NCI-H748 (cell line): ENCODE data around the gene TXNRD1.
"Not testable (repeated sequence)": the region's sequence is repeated elsewhere in the genome, so short reads cannot be mapped to it uniquely, and the experiment has no call there.

Experiments
- DNase-seq: peaks from one replicate; lab custom pipeline; 2025; ENCODE audit not compliant: unreplicated experiment; lab: John Stamatoyannopoulos, UW

TXNRD1 gene

DNA sequence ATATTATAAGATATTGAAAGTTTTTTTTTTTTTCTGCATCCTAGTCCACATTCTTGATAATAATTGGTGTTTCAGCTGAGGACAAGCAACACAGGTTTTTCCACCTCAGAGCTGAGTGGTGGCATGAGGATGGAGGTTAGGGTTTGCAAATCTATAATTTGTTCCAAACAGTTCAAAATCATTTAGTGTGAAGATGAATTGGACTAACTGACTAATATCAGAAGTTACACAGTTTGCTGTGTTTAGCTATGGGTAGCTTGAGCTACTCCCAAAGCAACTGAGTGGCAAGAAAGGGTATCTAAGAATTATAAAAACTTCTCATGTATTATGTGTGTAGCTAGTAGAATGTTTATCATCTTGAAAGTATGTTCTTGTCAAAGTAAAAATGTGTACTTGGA is 105.0 kb downstream of the TXNRD1 start:
- no peak for DNase-seq

DNA sequence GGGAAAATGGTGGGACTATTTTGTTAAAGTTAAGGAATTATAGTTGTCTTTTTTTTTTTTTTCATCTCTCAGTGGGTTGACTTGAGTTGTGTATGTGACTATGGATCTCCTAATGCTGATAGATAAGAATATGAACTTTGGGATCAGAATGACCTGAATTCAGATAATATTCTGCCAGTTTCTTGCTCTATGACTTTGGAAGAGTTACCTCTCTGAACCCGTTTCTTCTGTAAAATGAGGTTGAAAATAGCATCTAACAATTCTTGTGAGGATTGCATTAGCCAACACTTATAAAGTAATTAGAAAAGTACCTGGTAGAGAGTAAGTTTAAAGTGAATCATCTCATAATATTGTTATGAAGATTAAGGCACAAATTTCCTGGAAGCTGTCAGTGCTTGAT is 106.4 kb downstream of the TXNRD1 start:
- DNase-seq = no peak

DNA sequence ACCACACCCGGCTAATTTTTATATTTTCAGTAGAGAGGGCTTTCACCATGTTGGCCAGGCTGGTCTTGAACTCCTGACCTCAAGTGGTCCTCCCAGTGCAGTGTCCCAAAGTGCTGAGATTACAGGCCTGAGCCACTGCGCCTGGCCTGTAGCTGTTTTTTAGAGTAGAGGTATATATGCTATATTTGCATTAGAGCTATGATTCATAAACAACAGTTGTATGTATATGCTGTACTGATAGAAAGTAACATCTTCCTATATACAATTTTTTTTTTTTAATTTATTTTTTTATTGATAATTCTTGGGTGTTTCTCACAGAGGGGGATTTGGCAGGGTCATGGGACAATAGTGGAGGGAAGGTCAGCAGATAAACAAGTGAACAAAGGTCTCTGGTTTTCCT is 107.0 kb downstream of the TXNRD1 start:
- not testable (repeated sequence) for DNase-seq

DNA sequence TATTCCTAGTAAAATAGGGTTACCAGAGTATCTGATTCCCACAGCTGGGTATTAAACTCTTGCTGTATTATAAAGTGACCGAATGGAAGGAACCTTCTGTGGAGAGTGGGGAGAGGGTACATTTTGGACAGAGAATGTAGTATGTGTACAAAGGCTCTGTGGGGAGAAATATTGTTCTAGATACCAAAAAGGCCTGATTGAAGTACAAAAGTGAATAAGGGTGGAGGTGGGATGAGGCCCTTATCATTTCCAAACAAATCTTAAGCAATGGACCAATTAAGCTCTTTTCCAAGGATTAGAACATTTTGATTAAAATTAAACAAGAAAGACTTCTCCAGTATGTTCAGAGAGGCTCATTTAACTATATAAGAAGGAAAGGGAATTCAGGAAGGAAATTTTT is 108.3 kb downstream of the TXNRD1 start:
- DNase-seq = no peak

DNA sequence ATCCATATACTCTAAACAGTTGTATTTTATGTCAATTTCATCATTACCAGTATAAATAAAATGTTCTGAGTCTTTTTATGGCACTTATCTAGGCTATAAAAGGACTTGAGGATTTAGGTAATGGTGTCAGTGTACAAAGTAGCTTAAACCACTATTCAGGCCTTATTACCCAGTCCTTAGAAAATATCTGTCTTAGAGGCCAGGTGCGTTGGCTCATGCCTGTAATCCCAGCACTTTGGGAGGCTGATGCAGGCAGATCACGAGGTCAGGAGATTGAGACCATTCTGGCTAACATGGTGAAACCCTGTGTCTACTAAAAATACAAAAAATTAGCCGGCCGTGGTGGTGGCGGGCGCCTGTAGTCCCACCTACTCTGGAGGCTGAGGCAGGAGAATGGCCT is 112.7 kb downstream of the TXNRD1 start:
- DNase-seq = not testable (repeated sequence)

DNA sequence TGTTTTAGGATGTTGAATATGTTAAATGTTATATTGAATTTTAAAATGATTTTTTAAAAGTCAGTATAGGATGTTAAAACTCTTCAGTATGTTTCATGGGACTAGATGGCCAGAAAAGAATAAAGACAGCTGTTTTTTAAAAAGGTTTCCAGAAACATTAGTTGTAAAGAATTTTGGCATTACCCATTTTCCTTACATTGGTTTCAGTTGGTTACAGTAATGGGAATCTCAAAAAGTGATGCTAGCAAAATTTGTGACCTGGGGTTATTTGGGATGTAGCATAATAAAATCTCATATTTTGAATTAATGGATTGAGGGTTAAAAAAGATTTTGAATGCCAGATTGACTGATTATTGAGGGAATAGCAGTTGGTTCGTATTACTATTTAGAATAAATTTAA is 113.2 kb downstream of the TXNRD1 start:
- no peak for DNase-seq

DNA sequence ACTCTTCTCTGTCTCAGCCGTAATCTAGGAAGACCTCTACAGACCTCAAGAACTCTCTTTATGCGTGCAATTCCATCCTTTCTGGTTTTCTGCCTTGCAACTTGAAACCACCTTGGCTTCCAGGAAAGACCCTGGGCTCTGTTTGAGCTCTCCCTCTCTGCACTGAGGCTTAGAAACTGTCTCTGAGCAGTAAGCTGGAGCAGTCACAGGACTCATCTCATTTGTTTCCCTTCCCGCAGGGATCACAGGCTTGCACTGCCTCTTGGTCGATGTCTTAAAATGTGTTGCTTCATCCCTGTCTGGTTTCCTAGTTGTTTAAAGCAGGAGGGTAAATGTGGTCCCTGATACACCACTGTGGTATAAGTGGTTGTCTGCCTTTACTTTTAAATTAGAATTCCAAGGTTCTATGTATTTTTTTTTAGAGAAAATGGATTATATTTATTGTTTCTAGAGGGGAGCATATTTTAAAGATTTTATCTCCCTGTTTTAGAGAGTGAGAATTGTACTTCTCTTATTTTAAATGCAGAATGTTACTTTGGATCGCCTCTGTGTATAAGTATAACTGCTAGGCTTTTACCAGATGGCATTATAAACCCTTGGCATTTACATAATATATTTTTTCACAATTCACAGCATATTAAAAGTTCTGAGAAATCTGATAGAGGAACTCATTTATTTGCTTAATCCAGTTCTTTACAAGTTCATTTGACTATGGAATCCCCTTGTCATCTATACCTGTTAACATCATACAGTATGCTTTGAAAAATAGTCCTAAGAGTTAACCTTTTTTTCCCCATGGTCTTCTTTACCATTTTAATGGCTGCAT is 114.3 kb downstream of the TXNRD1 start:
- no peak for DNase-seq

DNA sequence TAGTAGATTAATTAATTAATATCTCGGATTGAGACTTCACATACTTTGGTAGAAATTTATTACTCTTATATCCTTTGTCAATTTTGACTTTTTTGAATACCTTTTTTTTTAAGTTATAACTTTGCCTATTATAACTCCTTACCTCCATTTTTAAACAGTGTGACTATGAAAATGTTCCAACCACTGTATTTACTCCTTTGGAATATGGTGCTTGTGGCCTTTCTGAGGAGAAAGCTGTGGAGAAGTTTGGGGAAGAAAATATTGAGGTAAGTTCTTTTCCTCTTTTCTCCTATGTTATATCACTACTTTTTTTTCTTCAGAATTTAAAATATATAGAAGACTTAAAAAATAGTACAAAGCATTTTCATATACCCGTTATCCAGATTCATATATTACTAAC is 115.8 kb downstream of the TXNRD1 start:
- DNase-seq = no peak

DNA sequence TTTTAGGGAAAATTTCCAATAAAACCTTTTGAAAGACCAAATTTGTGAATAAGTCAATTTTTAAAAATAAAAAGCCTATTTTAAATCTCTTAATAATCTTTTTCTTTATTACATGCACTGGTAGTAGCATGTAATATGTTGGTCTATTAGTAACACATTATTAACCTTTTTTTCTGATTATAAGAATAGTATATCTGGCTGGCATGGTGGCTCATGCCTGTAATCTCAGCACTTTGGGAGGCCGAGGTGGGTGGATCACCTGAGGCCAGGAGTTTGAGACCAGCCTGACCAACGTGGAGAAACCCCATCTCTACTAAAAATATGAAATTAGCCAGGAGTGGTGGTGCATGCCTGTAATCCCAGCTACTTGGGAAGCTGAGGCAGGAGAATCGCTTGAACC is 116.7 kb downstream of the TXNRD1 start:
- DNase-seq = not testable (repeated sequence)

DNA sequence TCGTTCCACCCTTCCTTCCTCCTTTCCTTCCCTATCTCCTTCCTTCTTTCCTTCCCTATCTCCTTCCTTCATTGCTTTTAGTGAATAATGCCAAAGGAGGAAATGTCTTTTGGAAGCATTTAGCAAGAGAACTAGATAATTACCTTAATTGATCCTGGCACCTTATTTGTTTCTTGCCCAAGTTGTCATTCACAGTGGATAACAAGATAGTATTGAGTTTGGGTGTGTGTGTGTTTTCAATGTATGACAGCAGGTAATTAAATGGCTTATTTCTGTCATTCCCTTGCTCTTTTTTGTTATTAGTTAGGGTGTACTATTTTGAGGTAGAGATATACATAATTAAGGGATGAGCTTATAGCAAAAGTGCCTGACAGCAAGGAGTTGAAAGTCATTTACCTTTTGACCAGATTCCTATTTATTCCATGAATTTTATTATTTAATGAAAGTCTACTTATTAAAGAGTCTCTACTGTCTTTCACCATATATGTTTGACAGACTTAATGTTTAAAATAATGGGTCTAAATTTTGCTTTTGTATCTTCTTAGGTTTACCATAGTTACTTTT is 118.2 kb downstream of the TXNRD1 start:
- no peak for DNase-seq

DNA sequence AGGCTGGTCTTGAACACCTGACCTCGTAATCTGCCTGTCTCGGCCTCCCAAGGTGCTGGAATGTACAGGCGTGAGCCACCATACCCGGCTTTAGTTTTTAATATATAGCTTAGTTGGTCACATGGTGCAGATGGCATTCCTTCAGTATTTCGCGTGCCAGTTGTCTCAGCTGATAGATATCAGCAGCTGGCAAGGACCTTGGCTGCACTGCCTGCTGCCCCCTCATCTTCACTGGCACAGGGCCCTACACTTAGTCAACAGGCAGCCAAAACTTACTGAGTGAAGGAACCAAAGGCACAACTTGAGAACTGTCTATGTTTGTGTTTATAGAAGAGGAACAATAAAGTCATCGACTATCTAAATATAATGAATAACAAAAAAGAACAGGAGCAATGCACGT is 119.0 kb downstream of the TXNRD1 start:
- DNase-seq = no peak

DNA sequence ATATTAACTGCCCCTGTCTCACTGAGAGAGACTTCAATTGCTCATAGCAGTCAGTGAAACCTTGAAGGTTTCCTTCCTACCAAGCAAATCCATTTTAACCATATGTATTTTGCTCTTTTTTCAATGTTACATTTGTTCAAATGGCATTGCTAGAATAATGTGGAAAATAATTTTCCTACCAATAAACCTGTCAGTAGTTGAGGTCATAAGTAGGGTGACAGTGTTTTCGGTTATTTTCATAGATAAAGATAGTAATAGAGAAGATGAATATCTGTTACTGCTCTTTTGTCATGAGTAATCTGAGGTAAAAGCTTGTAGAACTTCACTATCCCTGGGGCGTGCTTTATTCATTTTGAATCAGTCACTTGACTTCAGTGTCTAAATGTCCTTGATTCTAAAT is 120.5 kb downstream of the TXNRD1 start:
- no peak for DNase-seq

DNA sequence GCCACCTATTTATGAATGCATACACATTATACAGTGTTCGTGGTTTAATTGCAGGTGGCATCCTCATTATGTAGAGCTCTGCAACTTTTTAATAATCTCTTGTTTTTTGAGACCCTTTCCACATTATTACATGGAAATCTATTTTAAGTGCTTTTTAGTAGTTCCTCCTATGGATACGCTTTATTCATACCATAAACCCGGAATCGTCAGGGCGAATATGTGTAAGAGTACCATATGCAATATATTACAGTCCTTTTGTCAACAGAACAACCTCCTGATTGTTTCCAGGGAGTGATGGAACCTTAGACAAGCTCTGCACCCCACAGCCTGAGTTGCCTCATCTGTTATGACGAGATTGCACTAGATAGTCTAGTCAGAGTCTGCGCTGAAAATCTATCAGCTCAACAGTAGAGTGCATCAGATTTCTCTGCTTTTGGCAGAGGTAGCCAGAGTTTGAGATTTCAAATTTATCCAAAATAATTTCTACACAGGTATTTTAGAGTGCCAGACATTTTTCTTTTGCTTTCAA is 121.5 kb downstream of the TXNRD1 start:
- DNase-seq = no peak

DNA sequence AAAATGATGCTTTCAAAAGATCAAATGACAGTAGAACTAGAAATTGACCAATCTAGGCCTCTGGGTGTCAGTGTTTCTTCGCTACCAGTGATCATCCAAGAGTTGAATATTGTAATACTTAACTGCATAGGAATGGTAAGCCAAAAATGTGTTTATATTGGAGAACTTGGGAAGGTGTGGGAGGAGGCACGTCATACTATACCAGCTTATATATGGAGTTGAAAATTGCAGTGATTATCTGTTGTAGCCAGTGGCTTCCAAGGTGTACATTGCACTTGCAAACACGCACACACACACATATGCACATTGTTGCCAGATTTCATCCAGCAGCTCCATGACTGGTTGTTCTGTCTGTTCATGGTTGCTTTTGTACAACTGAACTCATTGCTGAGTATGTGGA is 124.1 kb downstream of the TXNRD1 start:
- no peak for DNase-seq

DNA sequence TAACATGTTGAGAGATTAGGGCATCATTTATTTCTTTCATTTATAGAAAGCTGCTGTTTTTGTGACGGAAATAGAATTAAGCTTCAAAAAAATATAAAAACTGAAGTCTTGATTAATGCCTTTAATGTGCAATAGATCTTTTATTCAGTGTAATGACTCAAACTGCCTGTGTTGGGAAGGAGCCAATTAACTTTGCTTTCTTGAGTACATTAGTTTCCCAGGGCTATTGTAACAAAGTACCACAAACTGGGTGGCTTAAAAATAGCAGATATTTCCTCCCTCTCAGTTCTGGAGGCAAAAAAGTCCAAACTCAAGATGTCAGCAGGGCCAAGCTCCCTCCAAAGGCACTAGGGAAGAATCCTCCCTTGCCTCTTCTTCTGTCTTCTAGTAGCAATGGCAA is 124.6 kb downstream of the TXNRD1 start:
- DNase-seq = no peak

DNA sequence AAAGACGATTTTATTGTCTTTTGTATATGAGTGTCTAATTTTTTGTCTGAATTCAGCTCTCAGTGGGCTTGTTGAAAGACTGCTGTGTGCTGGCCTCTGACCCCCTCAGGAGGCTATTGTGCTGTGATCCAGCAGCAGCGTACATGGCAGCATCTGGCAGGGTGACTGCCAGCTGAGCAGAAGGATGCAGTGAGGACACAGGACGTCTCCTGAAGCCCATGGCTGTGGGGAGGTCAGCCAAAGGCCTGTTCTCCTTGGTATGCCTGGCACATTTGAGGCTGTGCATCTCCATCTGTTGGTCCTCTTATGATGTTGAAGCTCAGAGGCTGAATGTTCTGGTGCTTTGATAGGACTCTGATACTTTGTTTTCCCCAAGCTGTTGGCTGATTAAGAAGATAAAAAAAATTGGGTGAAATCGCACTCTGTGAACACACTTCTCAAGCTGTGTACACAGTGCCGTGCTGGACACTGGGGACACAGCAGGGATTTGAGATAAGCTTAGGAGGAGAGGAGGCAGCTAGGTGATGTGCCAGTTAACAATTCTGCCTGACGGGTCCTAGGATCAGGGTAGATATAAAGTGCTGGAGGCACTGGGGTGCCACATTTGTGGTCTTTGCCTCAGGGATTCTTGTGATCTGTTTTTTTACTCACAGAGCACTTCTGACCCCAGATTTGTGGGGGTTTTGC is 125.5 kb downstream of the TXNRD1 start:
- no peak for DNase-seq

DNA sequence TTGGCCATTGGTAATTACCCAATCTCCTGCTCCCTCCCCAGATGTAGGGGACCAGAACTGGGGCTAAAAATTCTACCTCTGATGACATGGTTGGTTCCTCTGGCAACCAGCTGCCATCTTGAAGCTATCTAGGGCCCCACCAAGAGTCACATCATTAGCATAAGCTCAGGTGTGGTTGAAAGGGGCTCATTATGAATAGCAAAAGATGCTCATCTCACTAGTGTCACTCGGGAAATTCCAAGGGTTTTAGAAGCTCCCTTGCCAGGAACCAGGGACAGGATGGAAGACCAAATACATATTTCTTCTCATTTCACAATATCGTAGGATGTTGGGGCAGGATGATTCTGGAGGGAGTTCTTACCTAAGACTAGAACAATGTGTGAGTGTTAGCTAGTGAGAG is 126.6 kb downstream of the TXNRD1 start:
- DNase-seq = no peak

DNA sequence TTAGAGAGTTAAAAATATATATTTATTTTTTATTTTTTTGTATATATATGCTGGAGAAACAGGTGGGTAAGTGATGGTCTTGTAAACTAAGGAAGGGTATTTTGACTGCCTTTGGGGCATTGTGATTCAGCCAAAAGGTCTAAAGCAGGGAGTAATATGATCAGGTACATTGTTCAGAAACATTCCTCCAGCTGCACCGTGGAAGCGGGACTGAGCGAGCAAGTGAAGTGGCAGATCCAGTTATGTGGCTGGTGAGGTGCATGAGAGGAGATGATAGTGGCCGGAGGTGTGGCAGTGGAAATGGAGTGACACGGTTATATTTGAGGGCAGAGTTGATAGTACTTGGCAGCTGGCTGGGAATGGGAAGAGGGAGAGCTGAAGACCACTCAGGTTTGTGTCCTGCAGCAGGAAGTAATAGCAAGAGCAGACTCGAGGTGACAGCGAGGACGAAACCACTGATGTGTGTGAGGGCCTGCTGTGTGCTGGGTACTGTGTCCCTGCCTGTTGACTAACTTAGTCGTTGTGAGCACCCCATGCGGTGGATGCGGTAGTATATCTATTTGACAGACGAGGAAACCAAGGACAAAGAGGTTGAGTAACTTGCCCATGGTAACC is 127.2 kb downstream of the TXNRD1 start:
- DNase-seq = no peak

DNA sequence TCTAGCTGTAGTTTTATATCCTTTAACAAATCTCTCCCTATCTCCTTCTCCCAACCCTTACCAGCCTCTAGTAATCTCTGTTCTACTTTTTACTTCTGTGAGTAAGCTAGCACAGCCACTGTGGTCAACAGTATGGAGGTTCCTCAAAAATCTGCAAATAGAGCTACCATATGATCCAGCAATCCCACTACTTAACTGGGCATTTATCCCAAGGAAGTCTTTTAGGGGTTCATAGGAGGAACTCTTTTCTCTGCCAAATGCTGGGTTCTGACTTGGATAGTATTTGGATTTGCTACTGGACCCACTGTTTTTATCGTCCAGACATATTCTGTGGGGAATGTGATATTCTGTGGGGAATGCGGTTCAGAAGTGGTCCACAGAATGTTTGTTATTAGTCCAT is 129.1 kb downstream of the TXNRD1 start:
- no peak for DNase-seq

DNA sequence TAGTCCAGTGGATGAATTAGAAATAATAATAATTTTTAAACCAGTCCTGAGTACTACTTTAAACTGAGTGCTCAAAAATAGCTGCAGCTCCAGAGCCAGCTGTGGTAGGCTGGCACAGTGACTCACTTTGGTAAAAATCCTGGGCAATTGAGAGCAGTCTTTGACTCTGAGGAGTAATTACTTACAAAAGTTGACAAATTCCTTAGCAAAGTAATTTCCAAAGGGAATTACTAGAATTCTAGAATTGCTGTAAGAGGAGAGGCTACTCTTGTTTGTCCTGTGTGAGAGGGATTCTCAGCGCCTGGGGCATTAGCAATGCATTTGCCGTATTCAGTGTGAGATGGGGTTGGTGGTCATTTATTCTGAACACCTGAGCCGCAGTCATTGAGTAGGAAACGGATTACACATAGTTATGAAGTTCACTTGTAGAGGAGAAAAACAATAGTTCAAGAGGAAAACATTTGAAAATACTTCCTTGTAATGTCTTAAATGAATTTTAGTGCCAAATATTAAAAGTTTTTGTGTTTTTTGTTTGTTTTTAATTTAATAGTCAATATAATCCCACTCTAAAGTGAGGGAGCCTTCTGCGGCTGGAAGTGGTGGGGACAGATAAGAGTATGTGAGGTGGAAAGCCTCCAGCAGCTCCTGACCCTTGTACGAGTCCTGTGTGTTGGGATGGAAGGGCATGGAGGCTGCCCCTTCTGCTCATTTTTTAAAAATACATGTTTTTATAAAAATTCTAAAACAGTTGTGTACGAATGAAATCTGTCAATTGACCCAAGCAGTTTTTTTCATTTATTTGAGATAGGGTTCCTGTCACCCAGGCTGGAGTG is 129.9 kb downstream of the TXNRD1 start:
- no peak for DNase-seq
